ENCODE measurements around the gene TOP3A. TPM values are rescaled to one million over a fixed set of nuclear protein-coding genes. Genes with fewer than 3 reads are reported as not detected.

Gene TOP3A
- total RNA-seq, 3 donors from 2014 or later (not counting 1 experiment from before 2014, with no cell fraction given): 38.1 to 59.7 (median 53.2) TPM

- no peak overlapping the region for H3K27ac ChIP-seq (ENCODE audit: low read length)
- no peaks in the 10 kb centered on the region for H3K9me3 Mint-ChIP-seq
- no peaks in the 10 kb centered on the region for H3K27me3 ChIP-seq (ENCODE audit: control insufficient read depth, insufficient read depth, low read length)
- ATAC-seq (no peak), DNase-seq (no peak)
- no peaks in the 10 kb centered on the region for H3K27me3 Mint-ChIP-seq (ENCODE audit: low read depth in 2 of 2)
- H3K36me3 ChIP-seq (ENCODE audit: control insufficient read depth, insufficient read depth, low read length): peaks cover 54% of the 10 kb centered on the region
- no peaks in the 10 kb centered on the region for H3K4me1 Mint-ChIP-seq
- no peaks in the 10 kb centered on the region for H3K4me1 ChIP-seq (ENCODE audit: control insufficient read depth, insufficient read depth, low read length)
- H3K36me3 Mint-ChIP-seq: no peaks in the 10 kb centered on the region
- H3K4me3 ChIP-seq (ENCODE audit: low read length): no peak overlapping the region
- H3K27ac Mint-ChIP-seq: no peak overlapping the region
- intact Hi-C loops (cut with micrococcal nuclease): no loop called here
- H3K9me3 ChIP-seq (ENCODE audit: control insufficient read depth, insufficient read depth, low read length): no peaks in the 10 kb centered on the region
- no peak for TF ChIP-seq CTCF (IDR thresholded peaks at IDR 0.05)
- no peak overlapping the region for H3K4me3 Mint-ChIP-seq
- 100% methylated on average over 1 of the region's 1 CpG for WGBS (ENCODE audit: insufficient coverage)
Observed at GRCh38 chr17:18277076-18277475, 37.7 kb downstream of the TOP3A start.

GRCh38 chr17:18270046-18270931 is 44.5 kb downstream of the TOP3A start:
- DNase-seq (no peak), ATAC-seq (no peak)
- no peaks in the 10 kb centered on the region for H3K27me3 Mint-ChIP-seq (ENCODE audit: low read depth in 2 of 2)
- Histone ChIP-seq H3K36me3 (ENCODE audit: control insufficient read depth, insufficient read depth, low read length) (peaks cover 7% of the 10 kb centered on the region), H3K4me3 (ENCODE audit: low read length) (no peak overlapping the region), H3K4me1 (ENCODE audit: control insufficient read depth, insufficient read depth, low read length) (peaks cover 20% of the 10 kb centered on the region), H3K27me3 (ENCODE audit: control insufficient read depth, insufficient read depth, low read length) (no peaks in the 10 kb centered on the region), H3K27ac (ENCODE audit: low read length) (no peak overlapping the region), H3K9me3 (ENCODE audit: control insufficient read depth, insufficient read depth, low read length) (no peaks in the 10 kb centered on the region)
- H3K9me3 Mint-ChIP-seq: no peaks in the 10 kb centered on the region
- no peaks in the 10 kb centered on the region for H3K4me1 Mint-ChIP-seq
- no peak overlapping the region for H3K4me3 Mint-ChIP-seq
- TF ChIP-seq CTCF (IDR thresholded peaks at IDR 0.05): no peak
- H3K36me3 Mint-ChIP-seq: no peaks in the 10 kb centered on the region
- H3K27ac Mint-ChIP-seq: no peak overlapping the region
- intact Hi-C loops (cut with micrococcal nuclease): no loop called here
- 92% methylated on average over 13 of the region's 14 CpGs for WGBS (ENCODE audit: insufficient coverage)

- H3K27me3 ChIP-seq (ENCODE audit: control insufficient read depth, insufficient read depth, low read length): no peaks in the 10 kb centered on the region
- WGBS (ENCODE audit: insufficient coverage): 63% methylated on average over 14 of the region's 14 CpGs
- peaks cover 17% of the 10 kb centered on the region for H3K36me3 ChIP-seq (ENCODE audit: control insufficient read depth, insufficient read depth, low read length)
- peaks cover 20% of the 10 kb centered on the region for H3K4me1 ChIP-seq (ENCODE audit: control insufficient read depth, insufficient read depth, low read length)
- Mint-ChIP-seq H3K36me3 (no peaks in the 10 kb centered on the region), H3K4me1 (no peaks in the 10 kb centered on the region), H3K9me3 (no peaks in the 10 kb centered on the region), H3K4me3 (no peak overlapping the region), H3K27ac (no peak overlapping the region), H3K27me3 (ENCODE audit: low read depth in 2 of 2) (no peaks in the 10 kb centered on the region)
- H3K4me3 ChIP-seq (ENCODE audit: low read length): no peak overlapping the region
- peak overlapping the region; percentile 6 for H3K27ac ChIP-seq (ENCODE audit: low read length)
- intact Hi-C loops (cut with micrococcal nuclease): no loop called here
- no peak for TF ChIP-seq CTCF (IDR thresholded peaks at IDR 0.05)
- ATAC-seq (peak in 1 of 3 donors; percentile 44), DNase-seq (no peak)
- no peaks in the 10 kb centered on the region for H3K9me3 ChIP-seq (ENCODE audit: control insufficient read depth, insufficient read depth, low read length)
Observed at GRCh38 chr17:18267927-18268711, 46.7 kb downstream of the TOP3A start.

All from natural killer cell (primary cell).